K562 (cell line): Measurements from ENCODE around the gene PAM.

ENCODE experiments used
- ESRRA ChIP-seq: fragments of 450-650 bp; IDR thresholded peaks from 2 replicates; pipeline ENCODE4 v1.6.1; 2014; ENCODE audit warnings: low read depth, mild to moderate bottlenecking, moderate library complexity, borderline replicate concordance
- NCOR1 ChIP-seq: fragments of 450-650 bp; IDR thresholded peaks from 2 replicates; pipeline ENCODE4 v1.6.1; 2016; ENCODE audit warnings: mild to moderate bottlenecking, moderate library complexity
- PHB2 ChIP-seq: fragments of 450-650 bp; IDR thresholded peaks from 2 replicates; pipeline ENCODE4 v1.6.1; 2017; ENCODE audit warnings: low read depth
- PHF8 ChIP-seq: fragments of 200-600 bp; sonication (generic); IDR thresholded peaks from 2 replicates; pipeline ENCODE4 v1.6.1; 2012; ENCODE audit warnings: mixed run types, mild to moderate bottlenecking, inconsistent platforms, low read length, moderate library complexity, borderline replicate concordance
- POLR2A ChIP-seq: fragments of 450-650 bp; conservative IDR thresholded peaks from 2 replicates; pipeline ENCODE4 v1.6.1; 2016
- PPARD ChIP-seq: fragments of 250-450 bp; sonication (Bioruptor Pico); IDR thresholded peaks from 2 replicates; pipeline ENCODE4 v1.8.0; 2022; ENCODE audit warnings: inconsistent platforms, mild to moderate bottlenecking, moderate library complexity
- PTBP1 ChIP-seq: fragments of 200-400 bp; formaldehyde crosslinking; IDR thresholded peaks from 2 replicates; pipeline ENCODE4 v1.6.1; 2017; ENCODE audit warnings: low read depth, low read length
- RBBP5 ChIP-seq: fragments of 200-600 bp; sonication (generic); IDR thresholded peaks from 2 replicates; pipeline ENCODE4 v1.6.1; 2012; ENCODE audit warnings: borderline replicate concordance, mild to moderate bottlenecking, low read length, control low read depth, inconsistent platforms; ENCODE audit not compliant: insufficient read depth, poor library complexity, severe bottlenecking
- ZBTB8A ChIP-seq: fragments of 450-650 bp; IDR thresholded peaks from 2 replicates; pipeline ENCODE4 v1.6.1; 2018; ENCODE audit warnings: mild to moderate bottlenecking, moderate library complexity; ENCODE audit not compliant: partially characterized antibody

DNA sequence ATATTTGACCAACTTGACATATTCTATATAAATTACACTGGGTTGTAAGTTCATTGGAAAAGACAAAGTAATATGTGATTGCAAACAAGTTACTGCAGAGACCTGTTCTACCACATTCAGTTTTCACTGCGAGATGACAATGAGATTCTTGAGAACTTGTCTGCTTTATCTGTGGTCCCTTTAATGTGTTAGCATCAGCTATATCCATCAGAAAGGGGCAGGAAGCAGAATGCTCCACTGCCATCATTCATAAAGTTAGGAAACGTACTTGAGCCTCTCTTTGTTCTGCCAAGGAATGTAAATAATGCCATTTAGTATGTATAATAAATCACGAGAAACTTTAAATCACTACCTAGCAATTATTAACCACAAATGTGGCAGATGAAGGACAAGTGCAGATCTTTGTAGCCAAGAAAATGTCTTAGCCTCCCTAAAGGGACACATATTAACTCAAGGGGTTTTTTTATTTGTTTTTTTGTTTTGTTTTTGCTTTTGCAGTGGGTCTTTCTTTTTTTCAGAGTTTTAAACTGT, 305.4 kb downstream of the PAM start:
- TF ChIP-seq RBBP5 (no peak), PTBP1 (no peak), PPARD (CRISPR knock-in tag) (no peak), ESRRA (no peak), PHB2 (no peak), ZBTB8A (no peak), POLR2A (no peak), NCOR1 (no peak), PHF8 (no peak)
